ENCODE measurements around the gene UTP25. TPM values are rescaled to one million over a fixed set of nuclear protein-coding genes. Genes with fewer than 3 reads are reported as not detected.
"Not testable (repeated sequence)": the region's sequence is repeated elsewhere in the genome, so short reads cannot be mapped to it uniquely, and the experiment has no call there.

UTP25 gene
- total RNA-seq, 1 experiment from 2014 or later = 12.7 TPM

GRCh38 chr1:209791920-209792319 lies 35.9 kb upstream of the UTP25 start:
- Histone ChIP-seq H3K27me3 (ENCODE audit: insufficient read depth, low read length) (no peaks in the 10 kb centered on the region), H3K4me2 (ENCODE audit: low read length) (no peak overlapping the region), H3K9me2 (ENCODE audit: insufficient read depth) (no peaks in the 10 kb centered on the region), H3K36me3 (ENCODE audit: control insufficient read depth in 1 of 2, insufficient read depth in 2 of 2, low read length in 2 of 2) (peaks cover 25 to 27% of the 10 kb centered on the region in 2 experiments; a peak in 3 of 4 replicates), H3K4me3 (replicated peaks in 1 of 2; ENCODE audit: low read depth in 1 of 2, low read length in 2 of 2) (no peak overlapping the region), H2AFZ (ENCODE audit: low read depth, low read length, poor library complexity, severe bottlenecking) (no peak overlapping the region), H4K20me1 (ENCODE audit: insufficient read depth) (no peaks in the 10 kb centered on the region), H3K27ac (ENCODE audit: low read depth, low read length) (no peak overlapping the region), H3K79me2 (ENCODE audit: insufficient read depth, low read length) (no peaks in the 10 kb centered on the region), H3K9me3 (ENCODE audit: control insufficient read depth in 1 of 2, insufficient read depth in 1 of 2, low read depth in 1 of 2, low read length in 2 of 2) (no peaks in the 10 kb centered on the region), H3K4me1 (ENCODE audit: control insufficient read depth in 1 of 2, insufficient read depth in 2 of 2, low read length in 2 of 2) (peaks cover 0 to 18% of the 10 kb centered on the region in 2 experiments; a peak in 1 of 4 replicates), H3K9ac (ENCODE audit: low read length) (no peak overlapping the region)
- ATAC-seq (no peak), DNase-seq (ENCODE audit: low read depth, low spot score) (no peak)
- ChIA-PET CTCF (no interaction called here), RAD21 (ENCODE audit: low non-redundant PET in 1 of 2, low total read pairs in 2 of 2, uncharacterized antibody in 2 of 2, unreplicated experiment in 2 of 2) (no interaction called here), POLR2A (no interaction called here)
- BruUV-seq (replicated peaks) = no TSS peak
- TF ChIP-seq YY1 (IDR thresholded peaks at IDR 0.05; ENCODE audit: extremely low read depth, insufficient replicate concordance, low read depth, low read length) (no peak), ATF3 (IDR thresholded peaks at IDR 0.05) (no peak), SIN3A (IDR thresholded peaks at IDR 0.05; ENCODE audit: low read depth) (no peak), ZFX (IDR thresholded peaks at IDR 0.05) (no peak), JUND (IDR thresholded peaks at IDR 0.05) (no peak), EGR1 (IDR thresholded peaks at IDR 0.05; ENCODE audit: low read depth) (no peak), ZNF274 (IDR thresholded peaks at IDR 0.05; ENCODE audit: low read depth, low read length) (no peak), FOSL1 (IDR thresholded peaks at IDR 0.05; ENCODE audit: low read depth) (no peak), REST (IDR thresholded peaks at IDR 0.05; ENCODE audit: low read depth) (no peak), SRF (IDR thresholded peaks at IDR 0.05; ENCODE audit: low read depth) (no peak), ELF1 (IDR thresholded peaks at IDR 0.05; ENCODE audit: borderline replicate concordance, low read depth) (no peak), MAX (IDR thresholded peaks at IDR 0.05) (no peak), CEBPB (IDR thresholded peaks at IDR 0.05; ENCODE audit: low read depth) (no peak)
- intact Hi-C loops (cut with micrococcal nuclease) = no loop called here

GRCh38 chr1:209793711-209794110 lies 34.1 kb upstream of the UTP25 start:
- H4K20me1 ChIP-seq (ENCODE audit: insufficient read depth); H3K79me2 ChIP-seq (ENCODE audit: insufficient read depth, low read length); CTCF ChIA-PET; H3K4me3 ChIP-seq (replicated peaks in 1 of 2; ENCODE audit: low read depth in 1 of 2, low read length in 2 of 2); DNase-seq (ENCODE audit: low read depth, low spot score); ATAC-seq; intact Hi-C loops (cut with micrococcal nuclease); H3K9me3 ChIP-seq (ENCODE audit: control insufficient read depth in 1 of 2, insufficient read depth in 1 of 2, low read depth in 1 of 2, low read length in 2 of 2); BruUV-seq (replicated peaks); H2AFZ ChIP-seq (ENCODE audit: low read depth, low read length, poor library complexity, severe bottlenecking); POLR2A ChIA-PET; H3K4me2 ChIP-seq (ENCODE audit: low read length); RAD21 ChIA-PET (ENCODE audit: low non-redundant PET in 1 of 2, low total read pairs in 2 of 2, uncharacterized antibody in 2 of 2, unreplicated experiment in 2 of 2); H3K27ac ChIP-seq (ENCODE audit: low read depth, low read length); H3K27me3 ChIP-seq (ENCODE audit: insufficient read depth, low read length); H3K9me2 ChIP-seq (ENCODE audit: insufficient read depth); H3K9ac ChIP-seq (ENCODE audit: low read length): not testable (repeated sequence)
- Histone ChIP-seq H3K4me1 (ENCODE audit: control insufficient read depth in 1 of 2, insufficient read depth in 2 of 2, low read length in 2 of 2) (peaks cover 0 to 20% of the 10 kb centered on the region in 2 experiments; a peak in 1 of 4 replicates), H3K36me3 (ENCODE audit: control insufficient read depth in 1 of 2, insufficient read depth in 2 of 2, low read length in 2 of 2) (peaks cover 17 to 23% of the 10 kb centered on the region in 2 experiments; a peak in 3 of 4 replicates)
